ENCODE measurements around the gene CIB4. TPM values are rescaled to one million over a fixed set of nuclear protein-coding genes. Genes with fewer than 3 reads are reported as not detected.

Gene CIB4
- total RNA-seq, 1 donor from 2014 or later: not detected

GRCh38 chr2:26550276-26551015 is 90.7 kb downstream of the CIB4 start:
- DNase-seq (ENCODE audit: low spot score): no peak

- no peak for DNase-seq (ENCODE audit: low spot score)
Measured at GRCh38 chr2:26542676-26543505, 98.3 kb downstream of the CIB4 start.

- DNase-seq (ENCODE audit: low spot score): no peak
Measured at GRCh38 chr2:26542194-26542455, 99.0 kb downstream of the CIB4 start.

- DNase-seq (ENCODE audit: low spot score): no peak
Measured at GRCh38 chr2:26541401-26542193, 99.6 kb downstream of the CIB4 start.

- no peak for DNase-seq (ENCODE audit: low spot score)
Measured at GRCh38 chr2:26540961-26541360, 100.2 kb downstream of the CIB4 start.

- DNase-seq (ENCODE audit: low spot score): no peak
Measured at GRCh38 chr2:26540306-26540705, 100.9 kb downstream of the CIB4 start.

GRCh38 chr2:26537826-26538475 is 103.2 kb downstream of the CIB4 start:
- no peak for DNase-seq (ENCODE audit: low spot score)

- no peak for DNase-seq (ENCODE audit: low spot score)
Measured at GRCh38 chr2:26537069-26537825, 103.9 kb downstream of the CIB4 start.

GRCh38 chr2:26536371-26537068 is 104.6 kb downstream of the CIB4 start:
- no peak for DNase-seq (ENCODE audit: low spot score)

GRCh38 chr2:26535663-26536275 is 105.4 kb downstream of the CIB4 start:
- DNase-seq (ENCODE audit: low spot score): no peak

GRCh38 chr2:26534865-26535662 is 106.1 kb downstream of the CIB4 start:
- no peak for DNase-seq (ENCODE audit: low spot score)

GRCh38 chr2:26534098-26534864 is 106.9 kb downstream of the CIB4 start:
- no peak for DNase-seq (ENCODE audit: low spot score)

- no peak for DNase-seq (ENCODE audit: low spot score)
Measured at GRCh38 chr2:26533661-26534060, 107.5 kb downstream of the CIB4 start.

- DNase-seq (ENCODE audit: low spot score): no peak
Measured at GRCh38 chr2:26532301-26533250, 108.6 kb downstream of the CIB4 start.
